Fibroblast of skin of right biceps (primary cell): ENCODE results near the gene RPS4Y2.

Experiments
- DNase-seq: peaks from one replicate; pipeline ENCODE4 v3.0.0-alpha.2; 2013

Gene RPS4Y2

GRCh38 chrY:20755808-20756207 is at the start of gene RPS4Y2:
TSS of gene RPS4Y2 (plus strand) at chrY:20756108. CDS start at chrY:20756164, 56 bp downstream.
- DNase-seq, result no peak

- DNase-seq, result no peak
These were observed 41.5 kb upstream of the RPS4Y2 start for GRCh38 chrY:20714391-20714790.

- DNase-seq, result no peak
These were observed 29.6 kb upstream of the RPS4Y2 start for GRCh38 chrY:20726184-20726907.

- DNase-seq, result no peak
These were observed 20.7 kb upstream of the RPS4Y2 start for GRCh38 chrY:20735200-20735599.

- no peak for DNase-seq
These were observed 16.1 kb upstream of the RPS4Y2 start for GRCh38 chrY:20739806-20740205.

- DNase-seq, result no peak
These were observed 15.3 kb upstream of the RPS4Y2 start for GRCh38 chrY:20740609-20741008.

GRCh38 chrY:20745060-20745459 is 10.8 kb upstream of the RPS4Y2 start:
- DNase-seq, result no peak

- no peak for DNase-seq
These were observed 9.0 kb upstream of the RPS4Y2 start for GRCh38 chrY:20746919-20747318.

GRCh38 chrY:20763869-20764268 is 8.0 kb downstream of the RPS4Y2 start:
- DNase-seq, result no peak

GRCh38 chrY:20765117-20765516 is 9.2 kb downstream of the RPS4Y2 start:
- no peak for DNase-seq

GRCh38 chrY:20770755-20771154 is 14.8 kb downstream of the RPS4Y2 start:
- no peak for DNase-seq

- DNase-seq, result no peak
These were observed 20.2 kb downstream of the RPS4Y2 start for GRCh38 chrY:20776104-20776503.

- no peak for DNase-seq
These were observed 24.3 kb downstream of the RPS4Y2 start for GRCh38 chrY:20780104-20780654.

- no peak for DNase-seq
These were observed 24.9 kb downstream of the RPS4Y2 start for GRCh38 chrY:20780776-20781175.

GRCh38 chrY:20781408-20781807 is 25.5 kb downstream of the RPS4Y2 start:
- no peak for DNase-seq

GRCh38 chrY:20784965-20785364 is 29.1 kb downstream of the RPS4Y2 start:
- no peak for DNase-seq

- no peak for DNase-seq
These were observed 31.2 kb downstream of the RPS4Y2 start for GRCh38 chrY:20787076-20787475.

GRCh38 chrY:20798351-20799049 is 42.6 kb downstream of the RPS4Y2 start:
- no peak for DNase-seq

GRCh38 chrY:20802659-20803058 is 46.8 kb downstream of the RPS4Y2 start:
- DNase-seq, result no peak

- no peak for DNase-seq
These were observed 50.3 kb downstream of the RPS4Y2 start for GRCh38 chrY:20806243-20806642.

- no peak for DNase-seq
These were observed 57.6 kb downstream of the RPS4Y2 start for GRCh38 chrY:20813459-20813858.

GRCh38 chrY:20814794-20815193 is 58.9 kb downstream of the RPS4Y2 start:
- DNase-seq, result no peak

- no peak for DNase-seq
These were observed 61.2 kb downstream of the RPS4Y2 start for GRCh38 chrY:20817067-20817466.
